Measurements from ENCODE around the gene CHN2.
"Not testable (repeated sequence)": the region's sequence is repeated elsewhere in the genome, so short reads cannot be mapped to it uniquely, and the experiment has no call there.

The CHN2 gene

GRCh38 chr7:29207162-29207801, 12.7 kb downstream of the CHN2 start:
- Histone ChIP-seq H3K4me2 (ENCODE audit: low read length) (no peak overlapping the region), H3K4me3 (ENCODE audit: low read length) (no peak overlapping the region), H3K9ac (ENCODE audit: low read depth, low read length) (no peak overlapping the region), H3K9me3 (replicated peaks; ENCODE audit: low read length) (no peaks in the 10 kb centered on the region), H3K27me3 (ENCODE audit: control insufficient read depth, insufficient read depth, low read length) (peaks cover 17% of the 10 kb centered on the region), H3K36me3 (ENCODE audit: insufficient read depth, low read length) (no peaks in the 10 kb centered on the region), H3K4me1 (ENCODE audit: control insufficient read depth, insufficient read depth, low read length) (no peaks in the 10 kb centered on the region)

GRCh38 chr7:29208410-29209250, 14.1 kb downstream of the CHN2 start:
- Histone ChIP-seq H3K9ac (ENCODE audit: low read depth, low read length) (no peak overlapping the region), H3K36me3 (ENCODE audit: insufficient read depth, low read length) (no peaks in the 10 kb centered on the region), H3K4me2 (ENCODE audit: low read length) (no peak overlapping the region), H3K4me1 (ENCODE audit: control insufficient read depth, insufficient read depth, low read length) (no peaks in the 10 kb centered on the region), H3K27me3 (ENCODE audit: control insufficient read depth, insufficient read depth, low read length) (peaks cover 16% of the 10 kb centered on the region), H3K9me3 (replicated peaks; ENCODE audit: low read length) (no peaks in the 10 kb centered on the region), H3K4me3 (ENCODE audit: low read length) (no peak overlapping the region)

GRCh38 chr7:29209745-29210144, 15.2 kb downstream of the CHN2 start:
- H3K4me1 ChIP-seq (ENCODE audit: control insufficient read depth, insufficient read depth, low read length), result no peaks in the 10 kb centered on the region
- H3K4me3 ChIP-seq (ENCODE audit: low read length), result no peak overlapping the region
- no peaks in the 10 kb centered on the region for H3K9me3 ChIP-seq (replicated peaks; ENCODE audit: low read length)
- no peaks in the 10 kb centered on the region for H3K36me3 ChIP-seq (ENCODE audit: insufficient read depth, low read length)
- no peak overlapping the region for H3K9ac ChIP-seq (ENCODE audit: low read depth, low read length)
- H3K4me2 ChIP-seq (ENCODE audit: low read length), result no peak overlapping the region
- peaks cover 10% of the 10 kb centered on the region for H3K27me3 ChIP-seq (ENCODE audit: control insufficient read depth, insufficient read depth, low read length)

GRCh38 chr7:29212736-29213135, 18.2 kb downstream of the CHN2 start:
- H3K4me2 ChIP-seq (ENCODE audit: low read length); H3K4me3 ChIP-seq (ENCODE audit: low read length); H3K9me3 ChIP-seq (replicated peaks; ENCODE audit: low read length); H3K27me3 ChIP-seq (ENCODE audit: control insufficient read depth, insufficient read depth, low read length); H3K4me1 ChIP-seq (ENCODE audit: control insufficient read depth, insufficient read depth, low read length); H3K36me3 ChIP-seq (ENCODE audit: insufficient read depth, low read length); H3K9ac ChIP-seq (ENCODE audit: low read depth, low read length): not testable (repeated sequence)

- Histone ChIP-seq H3K36me3 (ENCODE audit: insufficient read depth, low read length) (no peaks in the 10 kb centered on the region), H3K9me3 (replicated peaks; ENCODE audit: low read length) (no peaks in the 10 kb centered on the region), H3K9ac (ENCODE audit: low read depth, low read length) (no peak overlapping the region), H3K4me2 (ENCODE audit: low read length) (no peak overlapping the region), H3K4me1 (ENCODE audit: control insufficient read depth, insufficient read depth, low read length) (no peaks in the 10 kb centered on the region), H3K4me3 (ENCODE audit: low read length) (no peak overlapping the region), H3K27me3 (ENCODE audit: control insufficient read depth, insufficient read depth, low read length) (peaks cover 10% of the 10 kb centered on the region)
These were observed 19.5 kb downstream of the CHN2 start for GRCh38 chr7:29214056-29214455.

GRCh38 chr7:29214816-29215215, 20.2 kb downstream of the CHN2 start:
- no peaks in the 10 kb centered on the region for H3K9me3 ChIP-seq (replicated peaks; ENCODE audit: low read length)
- peaks cover 10% of the 10 kb centered on the region for H3K27me3 ChIP-seq (ENCODE audit: control insufficient read depth, insufficient read depth, low read length)
- no peak overlapping the region for H3K9ac ChIP-seq (ENCODE audit: low read depth, low read length)
- H3K36me3 ChIP-seq (ENCODE audit: insufficient read depth, low read length), result no peaks in the 10 kb centered on the region
- H3K4me2 ChIP-seq (ENCODE audit: low read length), result no peak overlapping the region
- H3K4me1 ChIP-seq (ENCODE audit: control insufficient read depth, insufficient read depth, low read length), result no peaks in the 10 kb centered on the region
- no peak overlapping the region for H3K4me3 ChIP-seq (ENCODE audit: low read length)

- H3K4me1 ChIP-seq (ENCODE audit: control insufficient read depth, insufficient read depth, low read length), result no peaks in the 10 kb centered on the region
- H3K9me3 ChIP-seq (replicated peaks; ENCODE audit: low read length), result no peaks in the 10 kb centered on the region
- H3K9ac ChIP-seq (ENCODE audit: low read depth, low read length), result no peak overlapping the region
- H3K4me2 ChIP-seq (ENCODE audit: low read length), result no peak overlapping the region
- no peak overlapping the region for H3K4me3 ChIP-seq (ENCODE audit: low read length)
- H3K36me3 ChIP-seq (ENCODE audit: insufficient read depth, low read length), result no peaks in the 10 kb centered on the region
- H3K27me3 ChIP-seq (ENCODE audit: control insufficient read depth, insufficient read depth, low read length), result peaks cover 10% of the 10 kb centered on the region
These were observed 21.6 kb downstream of the CHN2 start for GRCh38 chr7:29216128-29216527.

GRCh38 chr7:29217113-29217512, 22.5 kb downstream of the CHN2 start:
- Histone ChIP-seq H3K4me1 (ENCODE audit: control insufficient read depth, insufficient read depth, low read length) (no peaks in the 10 kb centered on the region), H3K4me2 (ENCODE audit: low read length) (no peak overlapping the region), H3K27me3 (ENCODE audit: control insufficient read depth, insufficient read depth, low read length) (peaks cover 10% of the 10 kb centered on the region), H3K4me3 (ENCODE audit: low read length) (no peak overlapping the region), H3K9me3 (replicated peaks; ENCODE audit: low read length) (no peaks in the 10 kb centered on the region), H3K9ac (ENCODE audit: low read depth, low read length) (no peak overlapping the region), H3K36me3 (ENCODE audit: insufficient read depth, low read length) (no peaks in the 10 kb centered on the region)

GRCh38 chr7:29224726-29225125, 30.2 kb downstream of the CHN2 start:
- H3K27me3 ChIP-seq (ENCODE audit: control insufficient read depth, insufficient read depth, low read length), result peaks cover 2% of the 10 kb centered on the region
- H3K36me3 ChIP-seq (ENCODE audit: insufficient read depth, low read length), result no peaks in the 10 kb centered on the region
- H3K9me3 ChIP-seq (replicated peaks; ENCODE audit: low read length), result no peaks in the 10 kb centered on the region
- H3K4me2 ChIP-seq (ENCODE audit: low read length), result no peak overlapping the region
- H3K4me1 ChIP-seq (ENCODE audit: control insufficient read depth, insufficient read depth, low read length), result no peaks in the 10 kb centered on the region
- H3K9ac ChIP-seq (ENCODE audit: low read depth, low read length), result no peak overlapping the region
- no peak overlapping the region for H3K4me3 ChIP-seq (ENCODE audit: low read length)

GRCh38 chr7:29228289-29229011, 33.9 kb downstream of the CHN2 start:
- Histone ChIP-seq H3K9me3 (replicated peaks; ENCODE audit: low read length) (no peaks in the 10 kb centered on the region), H3K4me1 (ENCODE audit: control insufficient read depth, insufficient read depth, low read length) (no peaks in the 10 kb centered on the region), H3K36me3 (ENCODE audit: insufficient read depth, low read length) (no peaks in the 10 kb centered on the region), H3K9ac (ENCODE audit: low read depth, low read length) (no peak overlapping the region), H3K4me2 (ENCODE audit: low read length) (no peak overlapping the region), H3K27me3 (ENCODE audit: control insufficient read depth, insufficient read depth, low read length) (peaks cover 7% of the 10 kb centered on the region), H3K4me3 (ENCODE audit: low read length) (no peak overlapping the region)

GRCh38 chr7:29229066-29229465, 34.5 kb downstream of the CHN2 start:
- Histone ChIP-seq H3K4me2 (ENCODE audit: low read length) (no peak overlapping the region), H3K9me3 (replicated peaks; ENCODE audit: low read length) (no peaks in the 10 kb centered on the region), H3K4me3 (ENCODE audit: low read length) (no peak overlapping the region), H3K9ac (ENCODE audit: low read depth, low read length) (no peak overlapping the region), H3K36me3 (ENCODE audit: insufficient read depth, low read length) (no peaks in the 10 kb centered on the region), H3K4me1 (ENCODE audit: control insufficient read depth, insufficient read depth, low read length) (no peaks in the 10 kb centered on the region), H3K27me3 (ENCODE audit: control insufficient read depth, insufficient read depth, low read length) (peaks cover 8% of the 10 kb centered on the region)

All from skeletal muscle satellite cell (primary cell).